OCI-LY3 (cell line): ENCODE measurements around the gene PLA1A.

ENCODE experiments used
- H2AFZ ChIP-seq: fragments of 200-600, 300-600 bp; shearing (Covaris generic); 2 replicates; pipeline ENCODE4 v1.6.0; 2014; ENCODE audit warnings: antibody characterized with exemption, low read depth, low read length
- H3K27ac ChIP-seq: fragments of 200-600, 300-600 bp; sonication (generic); 2 replicates; pipeline ENCODE4 v1.5.1; 2014; ENCODE audit warnings: mild to moderate bottlenecking, low read length, moderate library complexity, mixed read lengths
- H3K27me3 ChIP-seq: fragments of 200-600, 300-600 bp; sonication (generic); 2 replicates; pipeline ENCODE4 v1.6.1; 2014; ENCODE audit warnings: low read depth, low read length, mixed read lengths
- H3K36me3 ChIP-seq: fragments of 200-600, 300-600 bp; sonication (generic); replicated peaks from 2 replicates; pipeline ENCODE3; 2014; ENCODE audit warnings: low read depth, low read length, mixed read lengths
- H3K4me1 ChIP-seq: fragments of 300-600, 200-600 bp; sonication (generic); 2 replicates; pipeline ENCODE4 v1.6.1; 2014; ENCODE audit warnings: low read length, mixed read lengths
- H3K4me2 ChIP-seq: fragments of 200-600, 300-600 bp; sonication (generic); 2 replicates; pipeline ENCODE4 v1.6.1; 2014; ENCODE audit warnings: low read length, mixed read lengths
- H3K4me3 ChIP-seq: fragments of 300-600, 200-600 bp; sonication (generic); 2 replicates; pipeline ENCODE4 v1.5.1; 2014; ENCODE audit warnings: antibody characterized with exemption, mild to moderate bottlenecking, low read length, moderate library complexity
- H3K79me2 ChIP-seq: fragments of 300-600, 200-600 bp; shearing (Covaris generic); 2 replicates; pipeline ENCODE4 v1.6.1; 2014; ENCODE audit warnings: mild to moderate bottlenecking, low read length, mixed read lengths
- H3K9ac ChIP-seq: fragments of 300-600, 200-600 bp; shearing (Covaris generic); 2 replicates; pipeline ENCODE4 v1.6.0; 2014; ENCODE audit warnings: mild to moderate bottlenecking, low read length, moderate library complexity
- H3K9me3 ChIP-seq: fragments of 200-600, 300-600 bp; shearing (Covaris generic); 2 replicates; pipeline ENCODE4 v1.6.1; 2014; ENCODE audit warnings: low read length, mixed read lengths; ENCODE audit not compliant: insufficient read depth
- H4K20me1 ChIP-seq: fragments of 200-600, 300-600 bp; sonication (generic); 2 replicates; pipeline ENCODE4 v1.6.1; 2016; ENCODE audit warnings: low read length, mixed read lengths; ENCODE audit not compliant: insufficient read depth
- CTCF ChIP-seq: fragments of 200-600, 300-600 bp; sonication (generic); IDR thresholded peaks from 2 replicates; pipeline ENCODE4 v1.5.1; 2014; ENCODE audit warnings: antibody characterized with exemption, low read length, low read depth
- EZH2phosphoT487 ChIP-seq: fragments of 200-600 bp; shearing (Covaris generic); IDR thresholded peaks from 2 replicates; pipeline ENCODE4 v1.6.1; 2018; ENCODE audit warnings: antibody characterized with exemption, mixed run types, low read depth

Gene PLA1A

GRCh38 chr3:119660474-119661440, 63.1 kb downstream of the PLA1A start, which contains the start of gene POPDC2:
TSS of gene POPDC2 (minus strand) at chr3:119660589. CDS start at chr3:119660423, 166 bp downstream.
- Histone ChIP-seq H3K27ac (no peak within 1 kb of the TSS), H3K27me3 (no peaks in the 10 kb centered on the region), H3K4me3 (no peak within 1 kb of the TSS), H3K36me3 (no peaks in the 10 kb centered on the region), H3K9me3 (no peaks in the 10 kb centered on the region), H3K79me2 (no peaks in the 10 kb centered on the region), H3K9ac (no peak within 1 kb of the TSS), H3K4me2 (no peak within 1 kb of the TSS), H3K4me1 (peaks cover 43% of the 10 kb centered on the region), H2AFZ (no peak within 1 kb of the TSS), H4K20me1 (no peaks in the 10 kb centered on the region)
- TF ChIP-seq EZH2phosphoT487, result no peak
- no peak for TF ChIP-seq CTCF

DNA sequence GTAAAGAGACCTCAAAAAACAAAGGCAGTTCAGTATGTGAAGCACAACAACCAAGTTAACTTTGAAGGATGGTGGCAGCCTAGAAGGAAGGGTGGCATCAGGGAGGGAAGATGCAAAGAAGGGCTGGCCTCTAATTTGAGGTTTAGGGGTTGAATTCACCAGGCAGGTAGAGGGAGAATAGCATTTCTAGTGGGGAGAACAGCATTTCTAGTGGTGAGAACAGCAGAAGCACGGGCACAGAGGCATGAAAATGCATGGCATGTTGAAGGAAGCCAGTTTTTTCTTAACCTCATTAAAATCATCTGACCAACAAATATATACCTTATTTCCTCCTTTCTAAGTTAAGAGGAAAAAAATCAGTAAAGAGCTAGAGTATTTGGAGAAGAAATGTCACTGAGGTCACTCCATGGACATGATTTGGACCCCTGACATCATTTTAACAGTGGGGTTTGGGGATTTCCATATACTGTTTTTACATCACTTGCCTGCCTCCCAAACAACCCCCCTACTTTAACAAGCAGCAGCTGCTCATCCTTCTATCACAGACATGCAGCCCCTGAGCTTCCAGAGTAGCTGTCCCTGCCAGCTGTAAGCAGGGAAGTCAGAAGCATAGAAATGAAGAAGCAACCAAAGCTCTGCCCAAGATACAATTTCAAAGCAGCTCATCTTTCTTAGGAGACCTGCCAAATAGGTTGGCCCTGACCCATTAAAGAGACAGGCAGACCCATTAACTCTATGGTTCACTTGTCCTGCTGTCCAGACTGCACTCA, 65.1 kb downstream of the PLA1A start:
- TF ChIP-seq CTCF (no peak; the same call in 1 of the 2 replicates), EZH2phosphoT487 (no peak)
- Histone ChIP-seq H3K9ac (peak overlapping the region; percentile 45; the same call in 1 of the 2 replicates), H3K27me3 (no peaks in the 10 kb centered on the region), H2AFZ (no peak overlapping the region), H3K4me2 (peak overlapping the region; percentile 28), H3K9me3 (no peaks in the 10 kb centered on the region), H3K79me2 (no peaks in the 10 kb centered on the region), H3K27ac (peak overlapping the region; percentile 94), H3K4me3 (no peak overlapping the region), H4K20me1 (no peaks in the 10 kb centered on the region), H3K36me3 (peaks cover 4% of the 10 kb centered on the region), H3K4me1 (peaks cover 60% of the 10 kb centered on the region)

DNA sequence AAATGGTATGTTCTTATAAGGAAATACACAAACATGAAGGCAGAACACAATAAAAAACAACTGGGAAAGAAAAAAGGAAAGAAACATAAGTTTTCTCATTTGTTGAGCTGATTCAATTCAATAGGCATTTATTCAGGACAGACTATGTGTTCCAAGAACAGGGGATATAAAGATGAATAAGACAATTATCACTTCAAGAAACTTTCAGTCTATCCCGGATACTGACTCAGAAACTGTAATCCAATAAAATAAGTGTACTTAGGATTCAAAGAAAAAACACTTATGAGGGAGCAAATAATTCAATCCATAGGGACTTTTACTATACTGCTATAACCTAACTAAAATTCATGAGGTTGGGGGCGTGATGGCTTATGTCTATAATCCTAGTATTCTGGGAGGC, 66.2 kb downstream of the PLA1A start:
- H3K4me1 ChIP-seq, result peaks cover 63% of the 10 kb centered on the region
- TF ChIP-seq EZH2phosphoT487, result no peak
- TF ChIP-seq CTCF, result no peak
- H3K79me2 ChIP-seq, result no peaks in the 10 kb centered on the region
- peak overlapping the region; percentile 30; the same call in 1 of the 2 replicates for H3K4me3 ChIP-seq
- H3K9ac ChIP-seq, result peak overlapping the region; percentile 45; the same call in 1 of the 2 replicates
- H3K4me2 ChIP-seq, result peak overlapping the region; percentile 59; the same call in 1 of the 2 replicates
- no peaks in the 10 kb centered on the region for H3K27me3 ChIP-seq
- no peaks in the 10 kb centered on the region for H3K9me3 ChIP-seq
- peaks cover 7% of the 10 kb centered on the region for H3K36me3 ChIP-seq
- no peak overlapping the region for H2AFZ ChIP-seq
- H4K20me1 ChIP-seq, result no peaks in the 10 kb centered on the region
- H3K27ac ChIP-seq, result peak overlapping the region; percentile 94

GRCh38 chr3:119664370-119664769, 66.7 kb downstream of the PLA1A start:
- Histone ChIP-seq H2AFZ (no peak overlapping the region), H3K9me3 (no peaks in the 10 kb centered on the region), H3K4me1 (peaks cover 66% of the 10 kb centered on the region), H3K4me2 (peak overlapping the region; percentile 59), H3K9ac (peak overlapping the region; percentile 45), H4K20me1 (no peaks in the 10 kb centered on the region), H3K4me3 (peak overlapping the region; percentile 30), H3K27ac (peak overlapping the region; percentile 94), H3K27me3 (no peaks in the 10 kb centered on the region), H3K36me3 (peaks cover 12% of the 10 kb centered on the region), H3K79me2 (no peaks in the 10 kb centered on the region)
- TF ChIP-seq CTCF (no peak), EZH2phosphoT487 (no peak)
